Measurements from ENCODE around the gene NCBP1. TPM values are rescaled to one million over a fixed set of nuclear protein-coding genes. Genes with fewer than 3 reads are reported as not detected.

NCBP1 gene
- total and polyA plus RNA-seq, 9 of the 15 experiments (the other 6 are each of a cell fraction or from before 2014, with no cell fraction given), result 29.4 to 69.7 (median 57.5) TPM

DNA sequence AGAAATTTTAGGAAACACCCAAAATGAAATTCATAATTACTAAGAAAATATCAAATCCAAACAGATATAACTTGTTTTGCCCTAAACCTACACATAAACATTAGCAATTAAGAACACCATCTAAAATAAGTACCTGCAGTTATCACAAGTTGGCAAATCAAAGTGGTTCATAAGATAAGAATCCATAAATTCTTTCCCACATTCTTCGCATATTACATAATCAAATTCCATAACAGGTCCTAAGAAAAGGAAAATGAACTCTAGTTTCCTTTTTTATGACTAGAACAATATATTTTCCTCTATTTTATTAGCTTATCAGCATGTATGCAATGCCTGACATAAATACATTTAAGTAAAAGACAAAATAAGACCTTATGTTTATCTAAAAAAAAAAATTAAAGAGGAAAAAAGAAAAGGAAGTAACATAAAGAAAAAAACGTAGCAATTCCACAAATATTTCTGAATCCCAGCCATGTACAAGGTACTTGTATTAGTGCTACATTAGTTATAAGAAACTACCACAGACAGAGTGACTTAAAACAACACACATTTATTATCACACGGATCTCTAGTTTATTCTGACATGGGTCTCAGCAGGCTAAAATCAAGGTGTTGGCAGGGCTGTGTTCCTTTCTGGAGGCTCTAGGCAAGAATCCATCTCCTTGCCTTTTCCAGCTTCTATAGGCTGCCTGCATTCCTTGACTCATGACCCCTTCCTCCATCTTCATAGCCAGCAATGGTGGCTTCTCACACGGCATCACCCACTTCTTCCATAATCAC, 56.0 kb downstream of the NCBP1 start:
- Histone ChIP-seq H3K27ac (ENCODE audit: extremely low read depth, low read depth, low read length) (no peak overlapping the region), H2AFZ (ENCODE audit: low read depth, low read length) (no peak overlapping the region), H3K27me3 (ENCODE audit: control insufficient read depth in 2 of 2, insufficient read depth in 2 of 2, low read length in 2 of 2) (no peaks in the 10 kb centered on the region), H3K4me2 (ENCODE audit: insufficient read depth, low read length) (no peak overlapping the region), H4K20me1 (replicated peaks; ENCODE audit: control insufficient read depth, insufficient read depth, low read length) (no peaks in the 10 kb centered on the region), H3K36me3 (ENCODE audit: control insufficient read depth, insufficient read depth, low read length) (peaks cover 67% of the 10 kb centered on the region), H3K4me3 (no peak overlapping the region), H3K4me1 (replicated peaks in 1 of 2; ENCODE audit: control insufficient read depth in 2 of 2, insufficient read depth in 2 of 2, low read length in 2 of 2) (peaks cover 0 to 2% of the 10 kb centered on the region in 2 experiments; a peak in 3 of 5 replicates), H3K79me2 (ENCODE audit: control insufficient read depth, insufficient read depth, low read length) (peaks cover 15% of the 10 kb centered on the region), H3K9me1 (ENCODE audit: control insufficient read depth, insufficient read depth, low read length) (no peaks in the 10 kb centered on the region), H3K9ac (ENCODE audit: insufficient read depth in 1 of 2, low read depth in 2 of 2, low read length in 2 of 2) (no peak overlapping the region), H3K9me3 (replicated peaks; ENCODE audit: control insufficient read depth, insufficient read depth, low read depth, low read length) (no peaks in the 10 kb centered on the region)
- ChIA-PET CTCF (ENCODE audit: low intra/inter-chr PET ratio) (no interaction called here), POLR2A (interaction anchor here (0.6 to 2.1 kb wide), 3 partner anchors 9 to 169 kb away, joined by 3 to 5 read pairs (median 3); no protein-coding TSS in a partner anchor)
- BruUV-seq (replicated peaks), result no TSS peak
- 72% methylated on average over 4 of the region's 4 CpGs for whole genome bisulfite sequencing (ENCODE audit: insufficient coverage, low coverage, missing lambda C conversion rate)
- TF ChIP-seq, protein P1, sequence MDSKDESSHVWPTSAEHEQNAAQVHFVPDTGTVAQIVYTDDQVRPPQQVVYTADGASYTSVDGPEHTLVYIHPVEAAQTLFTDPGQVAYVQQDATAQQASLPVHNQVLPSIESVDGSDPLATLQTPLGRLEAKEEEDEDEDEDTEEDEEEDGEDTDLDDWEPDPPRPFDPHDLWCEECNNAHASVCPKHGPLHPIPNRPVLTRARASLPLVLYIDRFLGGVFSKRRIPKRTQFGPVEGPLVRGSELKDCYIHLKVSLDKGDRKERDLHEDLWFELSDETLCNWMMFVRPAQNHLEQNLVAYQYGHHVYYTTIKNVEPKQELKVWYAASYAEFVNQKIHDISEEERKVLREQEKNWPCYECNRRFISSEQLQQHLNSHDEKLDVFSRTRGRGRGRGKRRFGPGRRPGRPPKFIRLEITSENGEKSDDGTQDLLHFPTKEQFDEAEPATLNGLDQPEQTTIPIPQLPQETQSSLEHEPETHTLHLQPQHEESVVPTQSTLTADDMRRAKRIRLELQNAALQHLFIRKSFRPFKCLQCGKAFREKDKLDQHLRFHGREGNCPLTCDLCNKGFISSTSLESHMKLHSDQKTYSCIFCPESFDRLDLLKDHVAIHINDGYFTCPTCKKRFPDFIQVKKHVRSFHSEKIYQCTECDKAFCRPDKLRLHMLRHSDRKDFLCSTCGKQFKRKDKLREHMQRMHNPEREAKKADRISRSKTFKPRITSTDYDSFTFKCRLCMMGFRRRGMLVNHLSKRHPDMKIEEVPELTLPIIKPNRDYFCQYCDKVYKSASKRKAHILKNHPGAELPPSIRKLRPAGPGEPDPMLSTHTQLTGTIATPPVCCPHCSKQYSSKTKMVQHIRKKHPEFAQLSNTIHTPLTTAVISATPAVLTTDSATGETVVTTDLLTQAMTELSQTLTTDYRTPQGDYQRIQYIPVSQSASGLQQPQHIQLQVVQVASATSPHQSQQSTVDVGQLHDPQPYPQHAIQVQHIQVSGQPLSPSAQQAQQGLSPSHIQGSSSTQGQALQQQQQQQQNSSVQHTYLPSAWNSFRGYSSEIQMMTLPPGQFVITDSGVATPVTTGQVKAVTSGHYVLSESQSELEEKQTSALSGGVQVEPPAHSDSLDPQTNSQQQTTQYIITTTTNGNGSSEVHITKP (IDR thresholded peaks at IDR 0.05; ENCODE audit: partially characterized antibody), result no peak
- TF ChIP-seq E4F1 (CRISPR knock-in tag; IDR thresholded peaks at IDR 0.05; ENCODE audit: borderline replicate concordance), result no peak
- no peak for TF ChIP-seq TRIM28 (IDR thresholded peaks at IDR 0.05)
- no peak for TF ChIP-seq HLTF (IDR thresholded peaks at IDR 0.05)
- no peak for TF ChIP-seq ZNF696 (CRISPR knock-in tag; conservative IDR thresholded peaks at IDR 0.05)
- no peak for TF ChIP-seq CBX3 (IDR thresholded peaks at IDR 0.05; ENCODE audit: borderline replicate concordance in 1 of 2, low read length in 2 of 2)
- no peak for TF ChIP-seq SREBF1 (IDR thresholded peaks at IDR 0.05; ENCODE audit: borderline replicate concordance, low read depth, low read length)
- TF ChIP-seq E2F6 (IDR thresholded peaks at IDR 0.05; ENCODE audit: borderline replicate concordance in 1 of 2, extremely low read depth in 1 of 2, insufficient read depth in 1 of 2, insufficient read length in 1 of 2, low read depth in 1 of 2, low read length in 1 of 2, poor library complexity in 1 of 2, severe bottlenecking in 1 of 2), result no peak
- no peak for TF ChIP-seq ZNF444 (CRISPR knock-in tag; IDR thresholded peaks at IDR 0.05)
- no peak for TF ChIP-seq NCOA2 (IDR thresholded peaks at IDR 0.05; ENCODE audit: partially characterized antibody in 2 of 2)
- no peak for TF ChIP-seq NUFIP1 (IDR thresholded peaks at IDR 0.05; ENCODE audit: partially characterized antibody)
- DNase-seq (ENCODE audit: extremely low read depth in 1 of 4, low spot score in 3 of 4), result no peak
- FAIRE-seq, result no peak
- in situ Hi-C loops (cut with MboI) (no loop called here), intact Hi-C loops (cut with micrococcal nuclease) (loop anchor here (10.0 kb wide), 1 partner anchor 365 kb away; the partner anchor contains the start of gene NANS)
- no peak for ATAC-seq
